GM12875 (cell line): ENCODE data around the gene ADTRP.

Experiments
- H3K4me3 ChIP-seq: one replicate; pipeline ENCODE4 v1.5.1; 2011; ENCODE audit warnings: low read depth, low read length, control low read depth
- CTCF ChIP-seq: IDR thresholded peaks from 2 replicates; pipeline ENCODE4 v1.5.1; 2011; ENCODE audit warnings: low read depth, mild to moderate bottlenecking, control low read depth, inconsistent platforms, low read length, moderate library complexity, borderline replicate concordance; ENCODE audit not compliant: insufficient read depth

Gene ADTRP

DNA sequence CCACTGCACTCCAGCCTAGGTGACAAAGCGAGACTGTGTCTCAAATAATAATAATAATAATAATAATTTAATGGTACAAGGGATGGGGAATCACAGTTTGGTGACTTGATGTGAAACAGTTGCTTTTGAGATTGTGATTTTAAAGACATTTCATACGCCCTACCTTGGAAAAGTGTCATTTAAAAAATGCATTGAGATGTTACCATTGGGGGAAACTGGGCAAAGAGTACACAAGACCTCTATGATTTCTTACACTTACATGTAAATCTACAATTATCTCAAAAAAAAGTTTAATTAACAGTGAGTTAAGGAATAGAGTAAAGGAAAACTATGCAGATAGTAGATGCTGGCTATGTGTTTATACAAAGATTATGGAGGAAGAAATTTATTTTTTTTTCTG is 22.3 kb downstream of the ADTRP start:
- no peak overlapping the region for H3K4me3 ChIP-seq

GRCh38 chr6:11755725-11756124 is 22.9 kb downstream of the ADTRP start:
- no peak for TF ChIP-seq CTCF
- H3K4me3 ChIP-seq, result no peak overlapping the region

More for the DNA sequence above, 22.3 kb downstream of the ADTRP start:
- no peak for TF ChIP-seq CTCF

DNA sequence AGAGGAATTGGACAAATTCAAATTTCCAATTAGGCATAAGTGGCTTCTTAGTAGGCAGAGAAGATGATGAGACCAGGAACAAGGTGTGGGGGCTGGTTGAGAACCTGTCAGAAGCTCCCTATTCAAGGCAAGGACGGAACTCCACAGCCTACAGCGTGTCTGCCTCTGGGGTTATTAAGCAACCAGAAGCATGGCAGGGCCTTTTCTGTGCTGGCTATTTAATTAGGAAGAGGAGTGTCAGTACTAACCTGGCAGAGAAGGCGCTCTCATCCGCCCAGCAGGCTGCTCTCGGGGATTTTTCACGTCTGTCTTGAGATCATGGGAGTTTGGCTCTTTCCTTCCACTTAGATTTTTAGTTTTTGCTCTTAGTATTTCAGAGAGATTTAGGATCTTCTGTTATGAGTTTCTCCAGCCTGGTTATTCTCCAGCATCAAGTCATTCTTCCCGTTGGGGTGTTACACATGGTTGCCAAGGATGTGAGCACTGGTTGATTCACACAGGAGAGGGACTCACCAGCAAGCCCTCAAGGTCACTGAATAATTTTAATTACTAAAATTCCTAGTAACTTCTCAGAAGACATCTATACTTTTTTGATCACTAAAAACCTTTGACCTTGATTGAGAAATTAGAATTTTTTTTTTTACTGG is 23.9 kb downstream of the ADTRP start:
- no peak for TF ChIP-seq CTCF

GRCh38 chr6:11753798-11754197 is 24.8 kb downstream of the ADTRP start:
- no peak overlapping the region for H3K4me3 ChIP-seq
- TF ChIP-seq CTCF, result no peak

More for the DNA sequence above, 23.9 kb downstream of the ADTRP start:
- no peak overlapping the region for H3K4me3 ChIP-seq

GRCh38 chr6:11752360-11752759 is 26.2 kb downstream of the ADTRP start:
- TF ChIP-seq CTCF, result no peak
- H3K4me3 ChIP-seq, result no peak overlapping the region

DNA sequence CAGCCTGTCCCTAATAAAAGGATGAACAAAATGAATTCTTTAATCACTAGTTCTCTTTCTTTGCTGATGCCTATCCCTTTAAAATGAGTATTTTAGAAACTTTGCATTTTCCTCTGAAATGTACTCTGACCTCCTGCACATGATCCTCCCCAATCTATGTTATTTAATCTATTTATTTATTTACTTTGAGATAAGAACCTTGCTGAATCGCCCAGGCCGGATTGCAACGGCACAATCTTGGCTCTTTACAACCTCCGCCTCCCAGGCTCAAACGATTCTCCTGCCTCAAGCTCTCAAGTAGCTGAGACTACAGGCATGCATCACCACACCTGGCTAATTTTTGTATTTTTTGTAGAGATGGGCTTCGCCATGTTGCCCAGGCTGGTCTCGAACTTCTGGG is 27.9 kb downstream of the ADTRP start:
- no peak overlapping the region for H3K4me3 ChIP-seq
- no peak for TF ChIP-seq CTCF

DNA sequence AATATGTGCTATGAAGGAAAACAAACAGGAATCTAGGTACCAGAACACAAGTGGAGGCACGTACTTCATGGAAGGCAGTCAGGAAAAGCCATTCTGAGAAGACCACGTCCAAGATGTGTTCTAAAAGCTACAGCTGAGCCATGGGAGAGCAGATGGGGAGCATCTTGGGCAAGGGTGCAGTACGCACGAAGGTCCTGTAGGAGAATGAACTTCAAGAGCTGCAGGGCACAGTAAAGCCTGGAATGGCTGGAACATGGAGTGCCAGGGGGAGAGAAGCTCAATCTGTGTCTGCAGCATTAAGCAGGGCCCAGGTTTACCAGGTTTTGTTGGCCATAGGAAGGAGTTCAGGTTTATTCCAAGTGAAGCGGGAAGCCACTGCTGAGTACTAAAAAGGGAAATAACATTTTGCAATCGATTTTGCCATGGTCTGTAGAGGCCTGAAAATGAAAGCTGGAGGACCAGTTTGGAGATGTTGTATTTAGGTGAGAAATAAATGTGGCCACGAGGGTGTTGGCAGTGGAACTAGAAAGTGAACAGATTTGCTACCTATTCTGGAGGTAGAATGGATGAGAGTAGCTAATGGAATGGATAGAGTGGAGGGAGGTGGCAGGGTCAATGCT is 29.9 kb downstream of the ADTRP start:
- 0 out of 2 replicates have a peak, but pooled peaks have one; percentile 5 for TF ChIP-seq CTCF
- H3K4me3 ChIP-seq, result no peak overlapping the region
